Measurements from ENCODE around the gene XYLB. TPM values are rescaled to one million over a fixed set of nuclear protein-coding genes. Genes with fewer than 3 reads are reported as not detected.

The XYLB gene
- total and polyA plus RNA-seq, 11 donors, result 0.23 to 2.9 (median 0.61) TPM

- no peak for DNase-seq
- TF ChIP-seq POLR2A (IDR thresholded peaks at IDR 0.05), result no peak
- TF ChIP-seq, protein P1, sequence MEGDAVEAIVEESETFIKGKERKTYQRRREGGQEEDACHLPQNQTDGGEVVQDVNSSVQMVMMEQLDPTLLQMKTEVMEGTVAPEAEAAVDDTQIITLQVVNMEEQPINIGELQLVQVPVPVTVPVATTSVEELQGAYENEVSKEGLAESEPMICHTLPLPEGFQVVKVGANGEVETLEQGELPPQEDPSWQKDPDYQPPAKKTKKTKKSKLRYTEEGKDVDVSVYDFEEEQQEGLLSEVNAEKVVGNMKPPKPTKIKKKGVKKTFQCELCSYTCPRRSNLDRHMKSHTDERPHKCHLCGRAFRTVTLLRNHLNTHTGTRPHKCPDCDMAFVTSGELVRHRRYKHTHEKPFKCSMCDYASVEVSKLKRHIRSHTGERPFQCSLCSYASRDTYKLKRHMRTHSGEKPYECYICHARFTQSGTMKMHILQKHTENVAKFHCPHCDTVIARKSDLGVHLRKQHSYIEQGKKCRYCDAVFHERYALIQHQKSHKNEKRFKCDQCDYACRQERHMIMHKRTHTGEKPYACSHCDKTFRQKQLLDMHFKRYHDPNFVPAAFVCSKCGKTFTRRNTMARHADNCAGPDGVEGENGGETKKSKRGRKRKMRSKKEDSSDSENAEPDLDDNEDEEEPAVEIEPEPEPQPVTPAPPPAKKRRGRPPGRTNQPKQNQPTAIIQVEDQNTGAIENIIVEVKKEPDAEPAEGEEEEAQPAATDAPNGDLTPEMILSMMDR (IDR thresholded peaks at IDR 0.05), result no peak
- ATAC-seq, result no peak
- intact Hi-C loops (cut with DNase I), result no loop called here
- H3K9me3 ChIP-seq, result no peaks in the 10 kb centered on the region
- peaks cover 0 to 23% (median 0%) of the 10 kb centered on the region in 9 donors for H3K36me3 ChIP-seq
- H3K4me1 ChIP-seq, result no peaks in the 10 kb centered on the region
- no peak overlapping the region for H3K4me3 ChIP-seq
- H3K27me3 ChIP-seq, result no peaks in the 10 kb centered on the region
- H3K27ac ChIP-seq, result no peak overlapping the region
- 87 to 96% (median 89%) methylated on average over 2 to 5 of the region's 5 CpGs for WGBS, 4 donors
These were observed 21.7 kb downstream of the XYLB start for GRCh38 chr3:38368238-38368637.

- H3K36me3 ChIP-seq, result peaks cover 0 to 16% (median 0%) of the 10 kb centered on the region in 9 donors
These were observed 22.6 kb downstream of the XYLB start for GRCh38 chr3:38369186-38369585.

DNA sequence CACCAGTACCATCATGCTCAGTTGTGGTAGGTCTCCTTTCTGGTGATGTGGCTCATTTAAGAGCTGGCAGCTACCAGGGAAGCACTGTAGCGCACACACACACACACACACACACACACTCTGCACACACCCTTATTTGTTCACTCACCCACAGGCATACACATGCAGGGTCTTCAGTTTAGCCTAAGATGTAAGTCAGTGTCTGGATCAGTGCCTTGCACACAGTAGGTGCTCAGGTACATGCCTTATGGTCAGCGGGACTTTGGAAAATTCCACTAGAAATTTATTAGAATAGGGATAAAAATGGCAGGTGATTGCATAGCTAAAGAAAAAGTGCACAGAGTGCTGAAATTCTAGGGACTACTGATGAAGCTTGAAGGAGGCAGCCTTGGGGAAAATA is 23.6 kb downstream of the XYLB start:
- Histone ChIP-seq H3K36me3 (peaks cover 0 to 13% (median 0%) of the 10 kb centered on the region in 9 donors), H3K4me3 (no peak overlapping the region), H3K27me3 (no peaks in the 10 kb centered on the region), H3K9me3 (no peaks in the 10 kb centered on the region), H3K27ac (no peak overlapping the region), H3K4me1 (peaks cover 0 to 5% (median 0%) of the 10 kb centered on the region in 12 donors)
- no peak for ATAC-seq
- WGBS, 4 donors, result 77 to 88% (median 79%) methylated on average over 2 of the region's 2 CpGs
- no peak for DNase-seq
- intact Hi-C loops (cut with DNase I), result no loop called here
- TF ChIP-seq POLR2A (IDR thresholded peaks at IDR 0.05), result no peak
- TF ChIP-seq, protein P1 (IDR thresholded peaks at IDR 0.05), result no peak

More at GRCh38 chr3:38369186-38369585, 22.6 kb downstream of the XYLB start:
- ATAC-seq (no peak), DNase-seq (no peak)
- intact Hi-C loops (cut with DNase I), result no loop called here
- WGBS, 4 donors, result 89 to 100% (median 93%) methylated on average over 2 to 3 of the region's 3 CpGs
- Histone ChIP-seq H3K27ac (no peak overlapping the region), H3K27me3 (no peaks in the 10 kb centered on the region), H3K4me3 (no peak overlapping the region), H3K9me3 (no peaks in the 10 kb centered on the region), H3K4me1 (peaks cover 0 to 5% (median 0%) of the 10 kb centered on the region in 12 donors)
- TF ChIP-seq, protein P1 (IDR thresholded peaks at IDR 0.05), result no peak
- TF ChIP-seq POLR2A (IDR thresholded peaks at IDR 0.05), result no peak

GRCh38 chr3:38370861-38371260 is 24.3 kb downstream of the XYLB start:
- Histone ChIP-seq H3K9me3 (no peaks in the 10 kb centered on the region), H3K36me3 (peaks cover 0 to 12% (median 0%) of the 10 kb centered on the region in 9 donors), H3K27ac (no peak overlapping the region), H3K27me3 (no peaks in the 10 kb centered on the region), H3K4me3 (no peak overlapping the region), H3K4me1 (peaks cover 0 to 5% (median 0%) of the 10 kb centered on the region in 12 donors)
- DNase-seq, result no peak
- ATAC-seq, result no peak
- TF ChIP-seq POLR2A (IDR thresholded peaks at IDR 0.05), result no peak
- TF ChIP-seq, protein P1 (IDR thresholded peaks at IDR 0.05), result no peak
- intact Hi-C loops (cut with DNase I), result no loop called here
- 64 to 69% (median 66%) methylated on average over 4 of the region's 4 CpGs for whole genome bisulfite sequencing, 4 donors
